Hindlimb muscle (tissue), 1 donor: ENCODE data around the gene TPPP. TPM values are rescaled to one million over a fixed set of nuclear protein-coding genes. Genes with fewer than 3 reads are reported as not detected.

Experiments
- DNase-seq: peaks from one replicate; pipeline ENCODE4 v3.0.0-alpha.2; 2013
- polyA plus RNA-seq: library from polyadenylated mRNA; unstranded; fragments of 120-200 nt; gene quantifications from one replicate; pipeline ENCODE4 v1.2.1, GENCODE V29; 2013; ENCODE audit not compliant: insufficient read length

The TPPP gene
- polyA plus RNA-seq, 1 donor = 7.7 TPM

- DNase-seq = no peak
Measured at GRCh38 chr5:665541-665955, 27.6 kb downstream of the TPPP start.

DNA sequence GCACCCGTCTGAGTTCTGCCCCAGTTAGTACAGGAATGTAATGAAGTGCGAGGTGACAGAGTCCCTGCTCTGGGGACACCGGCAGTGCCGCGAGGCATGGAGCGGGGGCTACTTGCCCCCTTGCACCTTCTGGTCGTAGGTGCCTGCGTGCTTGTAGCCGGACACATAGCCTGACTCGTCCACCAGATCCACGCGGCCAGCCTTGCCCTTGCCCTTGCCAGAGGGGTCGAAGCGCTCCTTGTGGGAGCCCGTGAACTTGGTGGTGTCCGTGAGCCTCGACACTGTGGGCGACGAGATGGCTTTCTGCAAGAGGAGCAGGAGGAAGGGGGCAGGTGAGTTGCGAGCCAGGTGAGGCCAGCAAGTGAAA, 28.2 kb downstream of the TPPP start:
- no peak for DNase-seq

DNA sequence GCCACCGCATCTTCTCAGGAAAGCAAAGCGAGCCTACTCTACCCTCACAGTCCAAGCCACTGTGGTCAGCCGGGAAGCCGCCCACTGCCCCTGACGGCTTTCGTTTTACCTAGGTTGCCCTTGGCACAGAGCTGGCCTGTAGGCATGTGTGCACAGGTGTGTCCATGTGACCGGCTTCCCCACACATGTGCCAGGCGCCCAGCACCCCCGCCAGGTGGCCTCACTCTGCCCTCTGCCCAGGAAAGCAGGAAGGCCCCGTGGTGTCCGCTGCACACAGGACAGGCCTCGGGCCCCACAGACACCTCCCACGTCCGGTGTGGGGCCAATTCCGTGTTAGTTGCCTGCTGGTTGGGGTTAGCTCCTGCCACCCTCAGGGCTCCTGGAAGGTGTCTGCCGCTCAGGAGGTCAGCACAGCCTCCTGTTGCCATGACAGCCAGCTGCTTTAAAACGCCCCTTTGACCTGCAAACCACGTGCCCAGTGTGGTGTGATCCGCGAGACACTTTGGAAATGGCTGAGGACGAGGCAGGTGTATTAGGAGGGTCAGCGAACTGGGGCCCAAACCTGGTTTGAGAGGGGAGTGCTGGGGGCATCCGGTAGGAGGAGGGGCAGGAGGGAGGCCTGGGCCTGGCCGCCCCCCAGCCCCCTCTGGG, 28.7 kb downstream of the TPPP start:
- no peak for DNase-seq

- no peak for DNase-seq
Measured at GRCh38 chr5:663436-664342, 29.5 kb downstream of the TPPP start.

GRCh38 chr5:662751-663435, 30.3 kb downstream of the TPPP start:
- no peak for DNase-seq

DNA sequence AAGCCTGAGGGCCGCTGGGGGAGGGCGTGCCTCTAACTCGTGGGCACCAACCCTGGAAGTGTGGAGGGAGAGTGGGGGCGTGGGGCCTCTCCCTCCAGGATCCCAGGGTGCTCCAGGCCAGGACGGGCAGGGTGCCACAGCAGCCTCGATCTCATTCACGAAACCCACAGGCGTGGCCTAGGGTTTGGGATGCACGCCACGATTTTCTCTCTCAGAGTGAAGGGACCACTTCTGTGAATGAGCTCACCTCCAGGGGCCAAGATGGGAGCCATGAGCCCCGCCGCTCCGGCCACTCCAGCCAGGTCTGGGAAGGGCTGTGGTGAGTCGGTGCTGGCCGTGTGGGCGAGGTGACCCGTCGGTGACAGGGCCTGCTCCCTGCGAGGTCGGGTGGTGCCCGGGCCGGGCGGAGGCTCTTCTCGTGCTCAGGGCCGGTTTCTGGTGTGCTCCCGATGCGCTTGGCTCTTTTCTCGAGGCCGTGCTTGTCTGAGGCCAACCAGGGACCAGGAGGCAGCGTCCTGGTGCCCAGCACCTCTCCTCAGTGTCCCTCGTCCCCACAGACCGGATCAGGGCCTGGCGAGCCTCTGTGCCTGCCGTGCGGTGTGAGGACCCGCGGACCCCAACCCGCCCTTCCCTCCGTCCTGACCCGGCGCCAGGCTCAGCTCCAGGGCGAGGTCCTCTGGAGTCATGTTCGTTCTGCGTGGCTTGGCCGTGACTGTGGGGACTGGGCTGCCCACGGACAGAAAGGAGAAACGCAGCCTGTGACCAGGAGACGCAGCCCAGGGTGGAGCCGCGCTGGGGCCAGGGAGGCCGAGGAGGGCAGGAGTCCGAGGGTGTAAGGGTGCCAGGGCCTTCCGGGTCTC, 31.0 kb downstream of the TPPP start:
- no peak for DNase-seq

DNA sequence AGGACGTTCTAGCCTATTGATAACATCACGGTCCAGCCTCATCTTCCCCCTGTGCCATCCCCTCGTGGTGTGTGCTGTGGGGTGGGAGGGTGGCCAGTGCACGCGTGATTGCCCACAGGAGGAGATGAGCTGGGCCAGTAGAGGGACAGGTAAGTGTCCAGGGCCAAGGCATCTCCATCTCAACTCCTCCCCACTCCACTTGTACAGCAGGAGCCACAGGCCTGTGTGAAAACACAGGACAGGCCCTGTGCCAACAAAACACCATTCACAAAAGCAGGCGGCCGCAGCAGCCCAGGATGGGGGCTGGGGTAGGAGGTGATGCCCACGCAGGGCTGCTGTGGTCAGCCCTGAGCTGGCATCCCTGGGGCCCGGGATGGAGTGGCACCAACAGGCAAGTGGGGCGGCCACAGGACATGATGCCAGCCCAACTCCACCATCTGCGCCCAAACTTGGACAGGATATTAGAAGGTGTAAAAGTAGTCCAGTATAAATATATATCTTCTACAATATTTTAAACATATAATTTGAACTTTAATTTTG, 32.6 kb downstream of the TPPP start:
- no peak for DNase-seq

GRCh38 chr5:659496-660263, 33.5 kb downstream of the TPPP start:
- no peak for DNase-seq

GRCh38 chr5:658103-658502, 35.0 kb downstream of the TPPP start:
- DNase-seq = no peak

GRCh38 chr5:657570-657969, 35.6 kb downstream of the TPPP start:
- DNase-seq = no peak

DNA sequence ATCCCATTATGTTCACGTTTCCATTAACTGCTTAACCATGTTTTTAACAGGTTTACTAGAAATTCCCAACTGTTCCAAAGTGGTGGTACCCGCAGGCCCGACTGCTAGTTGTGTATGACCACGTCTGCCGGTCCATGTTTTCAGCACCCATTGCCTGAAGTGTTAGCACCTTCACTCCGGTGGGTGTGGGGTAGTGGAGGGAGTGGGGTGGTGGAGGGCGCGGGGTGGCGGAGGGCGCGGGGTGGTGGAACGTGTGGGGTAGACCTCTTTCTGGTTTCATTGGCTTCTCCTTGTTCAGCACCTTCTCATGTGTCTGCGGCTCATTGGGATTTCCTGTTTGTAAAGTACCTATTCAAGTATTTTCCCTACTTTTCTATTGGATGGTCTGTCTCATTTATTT, 37.7 kb downstream of the TPPP start:
- DNase-seq = no peak

DNA sequence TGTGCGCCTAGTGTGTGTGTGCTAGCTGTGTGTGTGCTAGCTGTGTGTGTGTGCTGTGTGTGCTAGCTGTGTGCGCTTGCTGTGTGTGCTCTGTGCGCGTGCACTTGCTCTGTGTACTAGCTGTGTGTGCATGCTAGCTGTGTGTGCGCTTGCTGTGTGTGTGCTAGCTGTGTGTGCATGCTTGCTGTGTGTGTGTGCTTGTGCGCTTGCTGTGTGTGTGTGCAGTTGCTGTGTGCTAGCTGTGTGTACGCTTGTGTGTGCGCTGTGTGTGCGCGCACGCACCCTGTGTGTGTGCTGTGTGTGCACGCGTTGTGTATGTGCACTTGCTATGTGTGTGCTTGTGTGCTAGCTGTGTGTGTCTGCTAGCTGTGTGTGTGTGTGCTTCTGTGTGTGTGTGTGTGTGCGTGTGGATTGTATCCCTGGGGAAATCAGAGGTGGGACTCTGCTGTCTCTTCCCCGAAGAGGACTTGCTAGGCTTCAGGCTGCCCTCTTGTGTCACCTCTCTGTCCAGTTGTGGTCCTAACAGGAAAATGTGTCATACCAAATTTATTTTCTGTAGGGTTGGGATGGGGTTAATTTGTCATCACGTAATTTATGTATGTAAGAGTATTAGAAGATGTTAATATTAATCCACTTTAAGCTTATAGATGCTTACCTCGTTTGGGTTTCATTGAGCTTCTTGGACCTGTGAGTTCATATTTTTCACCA, 38.9 kb downstream of the TPPP start:
- DNase-seq = no peak

GRCh38 chr5:652773-653350, 40.3 kb downstream of the TPPP start:
- DNase-seq = no peak

DNA sequence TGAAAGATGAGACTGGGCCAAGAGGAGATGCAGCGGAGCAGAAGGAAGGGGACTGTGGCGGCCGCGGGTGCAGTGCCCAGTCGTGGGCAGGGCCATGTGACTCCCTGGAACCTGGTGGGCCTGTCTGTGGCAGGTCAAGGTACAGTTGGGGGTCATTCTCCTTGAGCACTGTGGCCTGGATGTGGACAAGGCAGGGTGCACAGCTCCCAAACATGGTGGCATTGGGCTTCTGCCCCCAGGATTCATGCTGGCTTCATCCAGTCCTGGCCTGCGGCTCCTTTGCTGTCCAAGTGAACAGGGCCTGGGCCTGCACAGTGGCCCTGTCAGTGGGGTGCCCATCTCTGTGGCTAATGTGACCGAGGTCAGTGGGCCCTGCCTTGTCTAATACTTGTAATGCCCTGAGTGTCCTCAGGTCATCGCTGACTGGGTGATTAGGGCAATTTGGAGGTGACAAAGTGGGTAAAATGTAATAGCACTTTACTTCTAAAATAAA, 41.1 kb downstream of the TPPP start:
- DNase-seq = no peak

DNA sequence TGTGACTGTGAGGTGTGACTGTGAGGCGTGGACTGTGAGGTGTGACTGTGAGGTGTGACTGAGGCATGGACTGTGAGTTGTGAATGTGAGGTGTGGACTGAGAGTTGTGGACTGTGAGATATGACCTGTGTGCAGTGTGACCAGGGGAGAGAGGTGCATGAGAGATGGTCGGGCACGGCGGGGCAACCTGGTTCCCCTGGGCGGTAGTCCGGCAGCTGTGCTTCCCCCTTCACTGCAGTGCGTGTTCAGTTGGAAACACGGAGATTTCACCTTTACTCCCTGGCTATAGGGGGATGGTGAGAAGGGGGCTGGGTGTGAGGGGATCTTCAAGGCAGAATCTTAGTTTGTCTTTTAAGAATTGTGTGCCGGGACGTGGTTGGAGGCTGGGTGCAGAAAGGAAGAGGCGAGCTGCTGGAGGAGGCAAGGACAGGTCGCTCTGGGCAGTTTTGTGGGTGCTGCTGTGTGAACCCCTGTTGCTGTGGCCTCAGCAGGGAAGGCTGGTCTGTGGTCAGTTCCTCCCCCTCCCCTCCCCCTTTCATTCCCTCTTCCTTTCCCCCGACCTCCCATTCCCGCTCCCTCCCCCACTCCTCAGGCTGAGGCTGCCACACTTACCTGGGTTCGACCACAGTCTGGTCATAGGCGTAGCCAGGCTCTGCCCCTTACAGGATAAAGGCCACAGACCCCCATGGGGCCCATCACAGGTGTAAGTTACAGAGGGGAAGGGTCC, 41.7 kb downstream of the TPPP start:
- DNase-seq = no peak

- no peak for DNase-seq
Measured at GRCh38 chr5:647727-648126, 45.4 kb downstream of the TPPP start.

- DNase-seq = no peak
Measured at GRCh38 chr5:647311-647710, 45.8 kb downstream of the TPPP start.

DNA sequence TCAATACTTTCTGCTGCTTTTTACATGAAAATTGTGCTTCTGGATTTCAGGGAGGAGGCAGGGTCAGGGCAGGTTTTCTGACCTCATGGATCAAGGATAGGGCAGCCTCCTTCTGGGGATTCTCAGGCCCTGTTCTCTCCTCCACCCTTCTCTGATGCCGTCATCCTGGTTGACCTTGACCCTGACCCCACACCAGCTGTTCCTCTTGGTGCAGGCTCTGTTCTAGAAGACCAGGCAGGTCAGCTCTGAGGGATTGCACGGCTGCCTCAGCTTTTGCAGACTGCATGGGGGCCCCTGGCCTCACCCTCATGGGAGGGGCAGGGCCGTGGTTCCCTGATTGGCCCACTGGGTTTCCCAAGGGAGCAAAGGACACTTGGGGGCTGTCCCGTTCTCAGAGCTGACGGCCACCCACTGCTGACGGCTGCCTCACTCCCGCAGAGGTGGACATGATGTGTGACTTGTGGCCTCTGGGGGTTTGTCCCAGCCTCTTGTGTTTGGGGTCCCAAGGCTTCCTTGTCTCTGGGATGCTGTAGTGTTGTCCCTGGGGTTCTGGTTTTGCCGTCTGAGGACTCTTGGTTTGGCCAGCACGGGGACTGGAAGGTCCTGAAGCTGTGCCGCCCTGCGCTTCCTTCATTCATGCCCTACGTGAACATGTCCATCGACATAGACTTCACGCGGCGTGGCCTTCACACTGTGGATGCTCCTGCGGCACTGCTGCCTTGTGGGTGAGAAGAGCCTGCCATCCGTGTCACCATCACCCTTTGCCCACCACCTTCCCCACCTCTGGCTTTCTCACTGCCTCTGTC, 46.6 kb downstream of the TPPP start:
- no peak for DNase-seq

DNA sequence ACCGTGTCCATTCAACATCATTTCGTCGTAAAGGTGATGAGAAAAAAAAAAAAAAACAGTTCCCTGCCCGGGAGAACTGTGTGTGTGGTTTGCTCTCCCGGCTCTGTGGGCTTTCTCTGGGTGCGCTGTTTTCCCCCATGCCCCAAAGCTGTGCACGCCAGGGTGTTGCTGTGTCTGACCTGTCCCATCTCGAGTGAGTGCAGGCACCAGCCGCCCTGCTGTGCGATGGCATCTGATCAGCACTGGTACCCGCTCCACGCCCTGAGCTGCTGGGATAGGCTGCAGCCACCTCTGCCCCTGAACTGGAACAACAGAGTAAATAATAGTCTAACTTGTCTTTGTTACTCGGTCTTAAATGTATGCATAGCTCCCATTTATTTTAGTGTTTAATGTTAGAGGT, 47.7 kb downstream of the TPPP start:
- DNase-seq = no peak
